IMR-90 (cell line): Measurements from ENCODE around the gene ASB16. TPM values are rescaled to one million over a fixed set of nuclear protein-coding genes. Genes with fewer than 3 reads are reported as not detected.
A peak's percentile ranks its signal among the peaks of the same experiment; 100 is the strongest.

Experiments
- ATAC-seq: fragments of 200-7000 bp; cut with Tn5 transposase; 2 replicates; pipeline ENCODE4 v1.9.1; 2020; ENCODE audit warnings: low read depth, mild to moderate bottlenecking, moderate library complexity
- BruUV-seq: library from RNA; stranded (reverse); fragments of 400-500 nt; replicated peaks from 2 replicates; lab custom pipeline; 2021; lab: Mats Ljungman, UMichigan
- CTCF ChIA-PET: fragments of 300-600 bp; formaldehyde crosslinking; extraction: SDS; loops from one replicate; lab custom pipeline; 2021; ENCODE audit warnings: antibody characterized with exemption; lab: Yijun Ruan, JAX
- POLR2A ChIA-PET: fragments of 300-600 bp; sonication (Branson Sonifier 250); formaldehyde crosslinking; loops from one replicate; lab custom pipeline; 2022; ENCODE audit warnings: antibody characterized with exemption; ENCODE audit not compliant: unreplicated experiment; lab: Charles Lee
- DNase-seq: peaks from one replicate; pipeline ENCODE4 v3.0.0; 2013
- H2AFZ ChIP-seq: replicated peaks from 2 replicates; pipeline ENCODE3; 2013; ENCODE audit warnings: low read length, mild to moderate bottlenecking; ENCODE audit not compliant: poor library complexity
- H2AK5ac ChIP-seq: 2 replicates; pipeline ENCODE4 v1.6.1; 2013; ENCODE audit warnings: low read depth, low read length, inconsistent platforms
- H2AK9ac ChIP-seq: replicated peaks from 2 replicates; pipeline ENCODE3; 2013; ENCODE audit warnings: mild to moderate bottlenecking, low read depth, low read length, moderate library complexity; ENCODE audit not compliant: poor library complexity
- H2BK120ac ChIP-seq: 2 replicates; pipeline ENCODE4 v1.6.1; 2013; ENCODE audit warnings: low read depth, low read length, inconsistent platforms
- H2BK15ac ChIP-seq: 3 replicates; pipeline ENCODE4 v1.6.1; 2013; ENCODE audit warnings: low read depth, low read length, inconsistent platforms
- H2BK20ac ChIP-seq: 2 replicates; pipeline ENCODE4 v1.6.1; 2013; ENCODE audit warnings: low read depth, mild to moderate bottlenecking, inconsistent platforms, low read length, moderate library complexity
- H2BK5ac ChIP-seq: 2 replicates; pipeline ENCODE4 v1.6.1; 2013; ENCODE audit warnings: mild to moderate bottlenecking, low read depth, low read length, inconsistent platforms; ENCODE audit not compliant: poor library complexity, severe bottlenecking
- H3K14ac ChIP-seq: replicated peaks from 2 replicates; pipeline ENCODE4 v1.6.1; 2013; ENCODE audit warnings: low read depth, low read length, inconsistent platforms
- H3K18ac ChIP-seq: 2 replicates; pipeline ENCODE4 v1.6.1; 2013; ENCODE audit warnings: low read depth, low read length, control low read depth
- H3K23ac ChIP-seq: 2 replicates; pipeline ENCODE4 v1.6.1; 2013; ENCODE audit warnings: low read depth, low read length, inconsistent platforms
- H3K27ac ChIP-seq: 2 replicates; pipeline ENCODE4 v1.5.1; 2013; ENCODE audit warnings: mild to moderate bottlenecking, control low read depth, low read length; ENCODE audit not compliant: insufficient read depth
- H3K27me3 ChIP-seq: 2 replicates; pipeline ENCODE4 v1.6.1; 2013; ENCODE audit warnings: low read length; ENCODE audit not compliant: control insufficient read depth, insufficient read depth
- H3K36me3 ChIP-seq: 2 replicates; pipeline ENCODE4 v1.6.1; 2013; ENCODE audit warnings: low read length, mixed read lengths; ENCODE audit not compliant: control insufficient read depth, insufficient read depth
- H3K4ac ChIP-seq: 2 replicates; pipeline ENCODE4 v1.6.1; 2013; ENCODE audit warnings: low read depth, low read length, inconsistent platforms
- H3K4me1 ChIP-seq: 2 replicates; pipeline ENCODE4 v1.6.1; 2013; ENCODE audit warnings: low read length, mixed read lengths; ENCODE audit not compliant: control insufficient read depth, insufficient read depth
- H3K4me2 ChIP-seq: 2 replicates; pipeline ENCODE4 v1.6.1; 2013; ENCODE audit warnings: low read depth, mild to moderate bottlenecking, control low read depth, low read length, moderate library complexity
- H3K4me3 ChIP-seq: 2 replicates; pipeline ENCODE4 v1.5.1; 2013; ENCODE audit warnings: low read depth, mild to moderate bottlenecking, control low read depth, low read length, moderate library complexity; ENCODE audit not compliant: insufficient read depth
- H3K56ac ChIP-seq: 2 replicates; pipeline ENCODE4 v1.6.1; 2013; ENCODE audit warnings: low read length, inconsistent platforms; ENCODE audit not compliant: insufficient read depth; ENCODE audit errors: extremely low read depth
- H3K79me1 ChIP-seq, 2 experiments: 2 replicates each; pipeline ENCODE4 v1.6.1; 2013; ENCODE audit warnings: low read length in 2 of 2, inconsistent platforms in 1 of 2, low read depth in 1 of 2
- H3K9ac ChIP-seq: 2 replicates; pipeline ENCODE4 v1.6.1; 2013; ENCODE audit warnings: low read depth, low read length, control low read depth
- H3K9me1 ChIP-seq: 2 replicates; pipeline ENCODE4 v1.6.1; 2013; ENCODE audit warnings: low read length, inconsistent platforms; ENCODE audit not compliant: insufficient read depth
- H3K9me3 ChIP-seq: 2 replicates; pipeline ENCODE4 v1.6.1; 2013; ENCODE audit warnings: low read length; ENCODE audit not compliant: control insufficient read depth, insufficient read depth
- H4K20me1 ChIP-seq: 2 replicates; pipeline ENCODE4 v1.6.1; 2013; ENCODE audit warnings: low read length, inconsistent platforms; ENCODE audit not compliant: insufficient read depth
- H4K5ac ChIP-seq: 2 replicates; pipeline ENCODE4 v1.6.1; 2013; ENCODE audit warnings: mild to moderate bottlenecking, low read depth, low read length, control low read depth
- H4K8ac ChIP-seq, 2 experiments: 2 replicates each; pipeline ENCODE4 v1.6.1; 2013; ENCODE audit warnings: low read depth in 2 of 2, low read length in 2 of 2, control low read depth in 1 of 2, inconsistent platforms in 1 of 2
- H4K91ac ChIP-seq: 2 replicates; pipeline ENCODE4 v1.6.1; 2013; ENCODE audit warnings: low read depth, low read length, inconsistent platforms; ENCODE audit not compliant: insufficient read depth
- BHLHE40 ChIP-seq: fragments of 150-350 bp; IDR thresholded peaks from 2 replicates; pipeline ENCODE4 v1.6.1; 2016; ENCODE audit warnings: mild to moderate bottlenecking, low read depth, low read length
- CHD1 ChIP-seq: IDR thresholded peaks from 2 replicates; pipeline ENCODE4 v1.6.1; 2012; ENCODE audit warnings: low read depth, low read length, improper control_type of control experiment
- CTCF ChIP-seq: conservative IDR thresholded peaks from 2 replicates; pipeline ENCODE4 v1.5.1; 2012; ENCODE audit warnings: mild to moderate bottlenecking, low read depth, low read length, improper control_type of control experiment
- ELK1 ChIP-seq: fragments of 150-350 bp; IDR thresholded peaks from 2 replicates; pipeline ENCODE4 v1.6.1; 2016; ENCODE audit warnings: low read depth, mild to moderate bottlenecking, low read length, moderate library complexity, borderline replicate concordance
- POLR2A ChIP-seq: IDR thresholded peaks from 2 replicates; pipeline ENCODE4 v1.6.1; 2012; ENCODE audit warnings: mild to moderate bottlenecking, low read depth, low read length
- RAD21 ChIP-seq: IDR thresholded peaks from 2 replicates; pipeline ENCODE4 v1.6.1; 2012; ENCODE audit warnings: low read length, improper control_type of control experiment
- RFX5 ChIP-seq: IDR thresholded peaks from 2 replicates; pipeline ENCODE4 v1.8.0; 2012; ENCODE audit warnings: low read depth, mild to moderate bottlenecking, low read length, moderate library complexity
- USF2 ChIP-seq: fragments of 150-350 bp; IDR thresholded peaks from 2 replicates; pipeline ENCODE4 v1.6.1; 2017; ENCODE audit warnings: mild to moderate bottlenecking, antibody characterized with exemption, low read length, low read depth
- WGBS, 2 experiments: methylation state at CpG; one replicate each; pipeline versions ENCODE4 v1.1.5 to v1.1.7; 2013; ENCODE audit warnings: missing lambda C conversion rate in 2 of 2; ENCODE audit not compliant: insufficient read length in 1 of 2; ENCODE audit errors: extremely low coverage in 2 of 2; 5-methylcytosine and 5-hydroxymethylcytosine counted together
- dilution Hi-C: fragments of 300-500 bp; cut with HindIII; formaldehyde crosslinking; loops from one replicate; pipeline ENCODE4 v1.14.3; 2018; ENCODE audit warnings: low sequenced_read_pairs; ENCODE audit not compliant: unreplicated experiment
- in situ Hi-C: fragments of 300-500 bp; cut with MboI; formaldehyde crosslinking; loops from 3 replicates; pipeline ENCODE4 v1.14.3; 2019; ENCODE audit warnings: low sequenced_read_pairs, inconsistent platforms, mixed read lengths
- intact Hi-C: fragments of 100-400 bp; cut with micrococcal nuclease; formaldehyde crosslinking; loops from 2 replicates; pipeline ENCODE4 v1.10.0; 2022
- polyA plus RNA-seq, 3 experiments: library from polyadenylated mRNA; depleted of rRNA; stranded (reverse); fragments of >200 nt; gene quantifications; 2 replicates each; pipeline ENCODE4 v1.2.3, GENCODE V29; 2012; ENCODE audit warnings: low replicate concordance in 1 of 3
- total RNA-seq: library from RNA; depleted of rRNA; stranded (reverse); fragments of >200 nt; gene quantifications from 2 replicates; pipeline ENCODE4 v1.2.3, GENCODE V29; 2012

The ASB16 gene
- total and polyA plus RNA-seq, 2 of the 4 experiments (the other 2 are of a cell fraction) = 0.05 TPM; not detected in 1

GRCh38 chr17:44149750-44150329 is 20.7 kb upstream of the ASB16 start:
- Histone ChIP-seq H3K79me1 (peaks cover 32 to 55% of the 10 kb centered on the region in 2 experiments), H3K36me3 (peaks cover 14% of the 10 kb centered on the region; the same call in 1 of the 2 replicates), H3K9me3 (no peaks in the 10 kb centered on the region), H4K91ac (no peak overlapping the region), H3K9me1 (peaks cover 15% of the 10 kb centered on the region; the same call in 1 of the 2 replicates), H2AK9ac (peak overlapping the region; percentile 84), H3K27ac (no peak overlapping the region), H2AK5ac (no peak overlapping the region), H2BK20ac (no peak overlapping the region), H2BK5ac (no peak overlapping the region), H2BK120ac (no peak overlapping the region), H4K20me1 (peaks cover 4% of the 10 kb centered on the region), H3K4me1 (0 out of 2 replicates have a peak, but pooled peaks cover 2% of the 10 kb centered on the region), H2BK15ac (no peak overlapping the region), H4K5ac (no peak overlapping the region), H3K14ac (no peak overlapping the region), H3K27me3 (no peaks in the 10 kb centered on the region), H2AFZ (no peak overlapping the region), H3K18ac (no peak overlapping the region), H3K4ac (no peak overlapping the region), H3K23ac (no peak overlapping the region; the same call in 1 of the 2 replicates), H4K8ac (no peak overlapping the region), H3K56ac (no peak overlapping the region), H3K4me2 (no peak overlapping the region), H3K4me3 (no peak overlapping the region), H3K9ac (no peak overlapping the region)
- TF ChIP-seq POLR2A (no peak), BHLHE40 (no peak), ELK1 (no peak), RFX5 (no peak), CTCF (no peak), CHD1 (no peak), RAD21 (no peak), USF2 (no peak)
- ATAC-seq = no peak
- dilution Hi-C loops = no loop called here
- no CpG with 5 or more reads among the region's 4 CpGs for WGBS, 2 experiments
- no peak for DNase-seq
- BruUV-seq = no TSS peak
- ChIA-PET POLR2A (interaction anchor here (0.7 kb wide), 1 partner anchor 656 kb away, joined by 6 read pairs; no protein-coding TSS in a partner anchor), CTCF (interaction anchor here (0.6 kb wide), 1 partner anchor 107 kb away, joined by 7 read pairs; no protein-coding TSS in a partner anchor)
- intact Hi-C loops = no loop called here
- in situ Hi-C loops = no loop called here
